ENCODE measurements around the gene BLOC1S4. TPM values are rescaled to one million over a fixed set of nuclear protein-coding genes. Genes with fewer than 3 reads are reported as not detected.
A peak's percentile ranks its signal among the peaks of the same experiment; 100 is the strongest.

The BLOC1S4 gene
- total RNA-seq, 1 experiment from 2014 or later: 13.9 TPM

- Histone ChIP-seq H3K79me2 (ENCODE audit: low read length) (no peaks in the 10 kb centered on the region), H3K4me2 (ENCODE audit: low read depth, low read length, poor library complexity, severe bottlenecking) (no peak overlapping the region), H3K4me1 (ENCODE audit: low read length) (no peaks in the 10 kb centered on the region)
Observed at GRCh38 chr4:6695660-6696610, 20.0 kb upstream of the BLOC1S4 start.

GRCh38 chr4:6696611-6697010 is 19.4 kb upstream of the BLOC1S4 start:
- Histone ChIP-seq H3K9me3 (ENCODE audit: low read length) (no peaks in the 10 kb centered on the region), H3K4me1 (ENCODE audit: low read length) (no peaks in the 10 kb centered on the region), H3K79me2 (ENCODE audit: low read length) (no peaks in the 10 kb centered on the region), H3K27ac (ENCODE audit: low read length) (no peak overlapping the region), H3K4me3 (ENCODE audit: low read length) (no peak overlapping the region), H3K9me2 (replicated peaks; ENCODE audit: insufficient read depth, low read length) (no peaks in the 10 kb centered on the region), H4K20me1 (ENCODE audit: insufficient read depth, low read depth, low read length) (no peaks in the 10 kb centered on the region; the same call in 1 of the 2 replicates), H3K9ac (ENCODE audit: low read length) (no peak overlapping the region), H3K4me2 (ENCODE audit: low read depth, low read length, poor library complexity, severe bottlenecking) (no peak overlapping the region), H2AFZ (ENCODE audit: low read length) (no peak overlapping the region), H3K36me3 (ENCODE audit: insufficient read depth, low read length) (no peaks in the 10 kb centered on the region), H3K27me3 (ENCODE audit: low read length) (no peaks in the 10 kb centered on the region)
- DNase-seq: no peak

More at GRCh38 chr4:6695660-6696610, 20.0 kb upstream of the BLOC1S4 start:
- Histone ChIP-seq H3K9me3 (ENCODE audit: low read length) (no peaks in the 10 kb centered on the region), H3K27ac (ENCODE audit: low read length) (no peak overlapping the region), H3K9ac (ENCODE audit: low read length) (no peak overlapping the region), H2AFZ (ENCODE audit: low read length) (no peak overlapping the region), H3K27me3 (ENCODE audit: low read length) (no peaks in the 10 kb centered on the region), H3K9me2 (replicated peaks; ENCODE audit: insufficient read depth, low read length) (no peaks in the 10 kb centered on the region), H3K4me3 (ENCODE audit: low read length) (no peak overlapping the region), H4K20me1 (ENCODE audit: insufficient read depth, low read depth, low read length) (no peaks in the 10 kb centered on the region; the same call in 1 of the 2 replicates), H3K36me3 (ENCODE audit: insufficient read depth, low read length) (no peaks in the 10 kb centered on the region)
- DNase-seq: no peak

- no peaks in the 10 kb centered on the region for H3K9me2 ChIP-seq (replicated peaks; ENCODE audit: insufficient read depth, low read length)
- no peaks in the 10 kb centered on the region for H3K27me3 ChIP-seq (ENCODE audit: low read length)
- H3K9ac ChIP-seq (ENCODE audit: low read length): no peak overlapping the region
- H3K4me2 ChIP-seq (ENCODE audit: low read depth, low read length, poor library complexity, severe bottlenecking): no peak overlapping the region
- no peaks in the 10 kb centered on the region; the same call in 1 of the 2 replicates for H4K20me1 ChIP-seq (ENCODE audit: insufficient read depth, low read depth, low read length)
- H3K9me3 ChIP-seq (ENCODE audit: low read length): no peaks in the 10 kb centered on the region
- no peaks in the 10 kb centered on the region for H3K36me3 ChIP-seq (ENCODE audit: insufficient read depth, low read length)
- H2AFZ ChIP-seq (ENCODE audit: low read length): no peak overlapping the region
- no peaks in the 10 kb centered on the region for H3K79me2 ChIP-seq (ENCODE audit: low read length)
- no peaks in the 10 kb centered on the region for H3K4me1 ChIP-seq (ENCODE audit: low read length)
- no peak overlapping the region for H3K4me3 ChIP-seq (ENCODE audit: low read length)
- H3K27ac ChIP-seq (ENCODE audit: low read length): no peak overlapping the region
- no peak for DNase-seq
Observed at GRCh38 chr4:6697131-6697530, 18.8 kb upstream of the BLOC1S4 start.

- Histone ChIP-seq H3K4me2 (ENCODE audit: low read depth, low read length, poor library complexity, severe bottlenecking) (no peak overlapping the region), H3K36me3 (ENCODE audit: insufficient read depth, low read length) (no peaks in the 10 kb centered on the region), H3K9me3 (ENCODE audit: low read length) (no peaks in the 10 kb centered on the region), H3K9ac (ENCODE audit: low read length) (no peak overlapping the region), H3K9me2 (replicated peaks; ENCODE audit: insufficient read depth, low read length) (no peaks in the 10 kb centered on the region), H4K20me1 (ENCODE audit: insufficient read depth, low read depth, low read length) (no peaks in the 10 kb centered on the region; the same call in 1 of the 2 replicates), H3K4me1 (ENCODE audit: low read length) (no peaks in the 10 kb centered on the region), H2AFZ (ENCODE audit: low read length) (no peak overlapping the region), H3K79me2 (ENCODE audit: low read length) (peaks cover 3% of the 10 kb centered on the region), H3K4me3 (ENCODE audit: low read length) (no peak overlapping the region), H3K27ac (ENCODE audit: low read length) (no peak overlapping the region), H3K27me3 (ENCODE audit: low read length) (no peaks in the 10 kb centered on the region)
- no peak for DNase-seq
Observed at GRCh38 chr4:6699388-6699787, 16.6 kb upstream of the BLOC1S4 start.

GRCh38 chr4:6699903-6700302 is 16.1 kb upstream of the BLOC1S4 start:
- H3K4me2 ChIP-seq (ENCODE audit: low read depth, low read length, poor library complexity, severe bottlenecking): no peak overlapping the region
- no peaks in the 10 kb centered on the region for H3K9me2 ChIP-seq (replicated peaks; ENCODE audit: insufficient read depth, low read length)
- no peaks in the 10 kb centered on the region for H3K9me3 ChIP-seq (ENCODE audit: low read length)
- H4K20me1 ChIP-seq (ENCODE audit: insufficient read depth, low read depth, low read length): no peaks in the 10 kb centered on the region; the same call in 1 of the 2 replicates
- no peak overlapping the region for H3K9ac ChIP-seq (ENCODE audit: low read length)
- H3K27ac ChIP-seq (ENCODE audit: low read length): no peak overlapping the region
- peaks cover 6% of the 10 kb centered on the region for H3K79me2 ChIP-seq (ENCODE audit: low read length)
- H2AFZ ChIP-seq (ENCODE audit: low read length): no peak overlapping the region
- no peak overlapping the region for H3K4me3 ChIP-seq (ENCODE audit: low read length)
- no peaks in the 10 kb centered on the region for H3K4me1 ChIP-seq (ENCODE audit: low read length)
- H3K36me3 ChIP-seq (ENCODE audit: insufficient read depth, low read length): 0 out of 2 replicates have a peak, but pooled peaks cover 2% of the 10 kb centered on the region
- no peaks in the 10 kb centered on the region for H3K27me3 ChIP-seq (ENCODE audit: low read length)
- no peak for DNase-seq

GRCh38 chr4:6701371-6701770 is 14.6 kb upstream of the BLOC1S4 start:
- Histone ChIP-seq H4K20me1 (ENCODE audit: insufficient read depth, low read depth, low read length) (no peaks in the 10 kb centered on the region; the same call in 1 of the 2 replicates), H3K4me2 (ENCODE audit: low read depth, low read length, poor library complexity, severe bottlenecking) (no peak overlapping the region), H3K27ac (ENCODE audit: low read length) (no peak overlapping the region), H3K79me2 (ENCODE audit: low read length) (peaks cover 20% of the 10 kb centered on the region), H2AFZ (ENCODE audit: low read length) (no peak overlapping the region), H3K4me1 (ENCODE audit: low read length) (no peaks in the 10 kb centered on the region), H3K9ac (ENCODE audit: low read length) (no peak overlapping the region), H3K4me3 (ENCODE audit: low read length) (no peak overlapping the region), H3K36me3 (ENCODE audit: insufficient read depth, low read length) (peaks cover 17% of the 10 kb centered on the region; the same call in 1 of the 2 replicates), H3K9me2 (replicated peaks; ENCODE audit: insufficient read depth, low read length) (no peaks in the 10 kb centered on the region), H3K27me3 (ENCODE audit: low read length) (no peaks in the 10 kb centered on the region), H3K9me3 (ENCODE audit: low read length) (no peaks in the 10 kb centered on the region)
- peak; percentile 78 for DNase-seq

- H3K79me2 ChIP-seq (ENCODE audit: low read length): peaks cover 34% of the 10 kb centered on the region
- no peak overlapping the region for H3K27ac ChIP-seq (ENCODE audit: low read length)
- no peaks in the 10 kb centered on the region for H3K9me2 ChIP-seq (replicated peaks; ENCODE audit: insufficient read depth, low read length)
- DNase-seq: no peak
- H4K20me1 ChIP-seq (ENCODE audit: insufficient read depth, low read depth, low read length): no peaks in the 10 kb centered on the region; the same call in 1 of the 2 replicates
- H3K9me3 ChIP-seq (ENCODE audit: low read length): no peaks in the 10 kb centered on the region
- no peak overlapping the region for H2AFZ ChIP-seq (ENCODE audit: low read length)
- no peak overlapping the region for H3K4me2 ChIP-seq (ENCODE audit: low read depth, low read length, poor library complexity, severe bottlenecking)
- no peaks in the 10 kb centered on the region for H3K27me3 ChIP-seq (ENCODE audit: low read length)
- peaks cover 6% of the 10 kb centered on the region for H3K4me1 ChIP-seq (ENCODE audit: low read length)
- H3K9ac ChIP-seq (ENCODE audit: low read length): no peak overlapping the region
- peaks cover 31% of the 10 kb centered on the region for H3K36me3 ChIP-seq (ENCODE audit: insufficient read depth, low read length)
- H3K4me3 ChIP-seq (ENCODE audit: low read length): no peak overlapping the region
Observed at GRCh38 chr4:6702761-6703160, 13.2 kb upstream of the BLOC1S4 start.

- H2AFZ ChIP-seq (ENCODE audit: low read length): no peak overlapping the region
- peaks cover 41% of the 10 kb centered on the region for H3K36me3 ChIP-seq (ENCODE audit: insufficient read depth, low read length)
- H3K9me2 ChIP-seq (replicated peaks; ENCODE audit: insufficient read depth, low read length): no peaks in the 10 kb centered on the region
- no peaks in the 10 kb centered on the region for H3K9me3 ChIP-seq (ENCODE audit: low read length)
- no peak overlapping the region for H3K9ac ChIP-seq (ENCODE audit: low read length)
- H3K79me2 ChIP-seq (ENCODE audit: low read length): peaks cover 44% of the 10 kb centered on the region
- H3K27me3 ChIP-seq (ENCODE audit: low read length): no peaks in the 10 kb centered on the region
- H3K4me1 ChIP-seq (ENCODE audit: low read length): peaks cover 16% of the 10 kb centered on the region
- H3K27ac ChIP-seq (ENCODE audit: low read length): no peak overlapping the region
- no peak overlapping the region for H3K4me3 ChIP-seq (ENCODE audit: low read length)
- DNase-seq: no peak
- no peak overlapping the region for H3K4me2 ChIP-seq (ENCODE audit: low read depth, low read length, poor library complexity, severe bottlenecking)
- H4K20me1 ChIP-seq (ENCODE audit: insufficient read depth, low read depth, low read length): no peaks in the 10 kb centered on the region; the same call in 1 of the 2 replicates
Observed at GRCh38 chr4:6703786-6704185, 12.2 kb upstream of the BLOC1S4 start.

All from Karpas-422 (cell line).